HUES6 (cell line): ENCODE measurements around the gene HID1.
"Not testable (repeated sequence)": the region's sequence is repeated elsewhere in the genome, so short reads cannot be mapped to it uniquely, and the experiment has no call there.

Source experiments
- H3K27ac ChIP-seq: 2 replicates; pipeline ENCODE4 v1.7.0; 2013; ENCODE audit warnings: low read depth, mild to moderate bottlenecking, low read length, inconsistent platforms
- H3K27me3 ChIP-seq: 2 replicates; pipeline ENCODE4 v1.6.1; 2013; ENCODE audit warnings: low read length; ENCODE audit not compliant: control insufficient read depth, insufficient read depth
- H3K36me3 ChIP-seq: 2 replicates; pipeline ENCODE4 v1.6.1; 2013; ENCODE audit warnings: low read length; ENCODE audit not compliant: control insufficient read depth, insufficient read depth
- H3K4me1 ChIP-seq: 2 replicates; pipeline ENCODE4 v1.6.1; 2013; ENCODE audit warnings: low read length; ENCODE audit not compliant: control insufficient read depth, insufficient read depth
- H3K4me3 ChIP-seq: 2 replicates; pipeline ENCODE4 v1.5.1; 2013; ENCODE audit warnings: low read depth, low read length
- H3K9ac ChIP-seq: one replicate; pipeline ENCODE4 v1.6.1; 2013; ENCODE audit warnings: mild to moderate bottlenecking, low read length
- H3K9me3 ChIP-seq: 2 replicates; pipeline ENCODE4 v1.6.1; 2013; ENCODE audit warnings: low read depth, low read length; ENCODE audit not compliant: control insufficient read depth, insufficient read depth

The HID1 gene

GRCh38 chr17:74919440-74920305 lies 52.9 kb downstream of the HID1 start:
- H3K9me3 ChIP-seq, result no peaks in the 10 kb centered on the region
- H3K9ac ChIP-seq, result no peak overlapping the region
- peaks cover 47% of the 10 kb centered on the region for H3K27me3 ChIP-seq
- H3K27ac ChIP-seq, result no peak overlapping the region
- no peak overlapping the region for H3K4me3 ChIP-seq
- H3K36me3 ChIP-seq, result no peaks in the 10 kb centered on the region
- H3K4me1 ChIP-seq, result peaks cover 24% of the 10 kb centered on the region; the same call in 1 of the 2 replicates

- no peaks in the 10 kb centered on the region for H3K9me3 ChIP-seq
- peaks cover 39% of the 10 kb centered on the region for H3K27me3 ChIP-seq
- H3K27ac ChIP-seq, result no peak overlapping the region
- H3K4me1 ChIP-seq, result peaks cover 22% of the 10 kb centered on the region; the same call in 1 of the 2 replicates
- no peak overlapping the region for H3K4me3 ChIP-seq
- no peaks in the 10 kb centered on the region for H3K36me3 ChIP-seq
- no peak overlapping the region for H3K9ac ChIP-seq
Observed at GRCh38 chr17:74918906-74919305, 53.7 kb downstream of the HID1 start.

- peaks cover 15% of the 10 kb centered on the region; the same call in 1 of the 2 replicates for H3K4me1 ChIP-seq
- H3K9me3 ChIP-seq, result no peaks in the 10 kb centered on the region
- H3K27ac ChIP-seq, result no peak overlapping the region
- no peak overlapping the region for H3K4me3 ChIP-seq
- no peaks in the 10 kb centered on the region for H3K36me3 ChIP-seq
- H3K9ac ChIP-seq, result no peak overlapping the region
- H3K27me3 ChIP-seq, result peaks cover 25% of the 10 kb centered on the region
Observed at GRCh38 chr17:74917430-74917829, 55.1 kb downstream of the HID1 start.

- no peak overlapping the region for H3K27ac ChIP-seq
- no peak overlapping the region for H3K9ac ChIP-seq
- H3K27me3 ChIP-seq, result peaks cover 20% of the 10 kb centered on the region
- H3K4me3 ChIP-seq, result no peak overlapping the region
- H3K4me1 ChIP-seq, result peaks cover 15% of the 10 kb centered on the region; the same call in 1 of the 2 replicates
- H3K36me3 ChIP-seq, result no peaks in the 10 kb centered on the region
- no peaks in the 10 kb centered on the region for H3K9me3 ChIP-seq
Observed at GRCh38 chr17:74916851-74917199, 55.7 kb downstream of the HID1 start.

- H3K36me3 ChIP-seq, result no peaks in the 10 kb centered on the region
- H3K4me1 ChIP-seq, result peaks cover 12% of the 10 kb centered on the region; the same call in 1 of the 2 replicates
- no peaks in the 10 kb centered on the region for H3K9me3 ChIP-seq
- no peak overlapping the region for H3K27ac ChIP-seq
- H3K4me3 ChIP-seq, result no peak overlapping the region
- no peak overlapping the region for H3K9ac ChIP-seq
- H3K27me3 ChIP-seq, result peaks cover 14% of the 10 kb centered on the region
Observed at GRCh38 chr17:74916136-74916850, 56.3 kb downstream of the HID1 start.

- not testable (repeated sequence) for H3K9ac ChIP-seq, H3K27ac ChIP-seq
Observed at GRCh38 chr17:74911423-74911822, 61.1 kb downstream of the HID1 start.

GRCh38 chr17:74909097-74909496 lies 63.5 kb downstream of the HID1 start:
- H3K36me3 ChIP-seq, H3K4me1 ChIP-seq, H3K27ac ChIP-seq, H3K9me3 ChIP-seq, H3K4me3 ChIP-seq, H3K9ac ChIP-seq, H3K27me3 ChIP-seq: not testable (repeated sequence)

More at GRCh38 chr17:74911423-74911822, 61.1 kb downstream of the HID1 start:
- not testable (repeated sequence) for H3K4me3 ChIP-seq, H3K9me3 ChIP-seq, H3K27me3 ChIP-seq, H3K4me1 ChIP-seq, H3K36me3 ChIP-seq

GRCh38 chr17:74907012-74907411 lies 65.5 kb downstream of the HID1 start:
- no peaks in the 10 kb centered on the region for H3K36me3 ChIP-seq
- no peak overlapping the region for H3K27ac ChIP-seq
- H3K4me3 ChIP-seq, result no peak overlapping the region
- H3K27me3 ChIP-seq, result peaks cover 5% of the 10 kb centered on the region; the same call in 1 of the 2 replicates
- no peak overlapping the region for H3K9ac ChIP-seq
- H3K4me1 ChIP-seq, result peaks cover 9% of the 10 kb centered on the region; the same call in 1 of the 2 replicates
- no peaks in the 10 kb centered on the region for H3K9me3 ChIP-seq

- not testable (repeated sequence) for H3K9ac ChIP-seq, H3K9me3 ChIP-seq
Observed at GRCh38 chr17:74906214-74906793, 66.3 kb downstream of the HID1 start.

GRCh38 chr17:74904687-74905409 lies 67.7 kb downstream of the HID1 start:
- Histone ChIP-seq H3K9ac (no peak overlapping the region), H3K36me3 (no peaks in the 10 kb centered on the region), H3K9me3 (no peaks in the 10 kb centered on the region), H3K27ac (no peak overlapping the region), H3K4me3 (no peak overlapping the region), H3K4me1 (peaks cover 9% of the 10 kb centered on the region; the same call in 1 of the 2 replicates), H3K27me3 (peaks cover 10% of the 10 kb centered on the region; the same call in 1 of the 2 replicates)

More at GRCh38 chr17:74906214-74906793, 66.3 kb downstream of the HID1 start:
- not testable (repeated sequence) for H3K27ac ChIP-seq, H3K4me3 ChIP-seq, H3K4me1 ChIP-seq, H3K36me3 ChIP-seq, H3K27me3 ChIP-seq
